Smooth muscle cell (in vitro differentiated cells): Measurements from ENCODE around the gene NEK4. TPM values are rescaled to one million over a fixed set of nuclear protein-coding genes. Genes with fewer than 3 reads are reported as not detected.
A peak's percentile ranks its signal among the peaks of the same experiment; 100 is the strongest.

ENCODE experiments used
- DNase-seq: peaks from one replicate; lab custom pipeline; 2025; ENCODE audit not compliant: unreplicated experiment; lab: John Stamatoyannopoulos, UW
- H2AFZ ChIP-seq: fragments of 200-600 bp; sonication (generic); 2 replicates; pipeline ENCODE4 v1.6.0; 2016; ENCODE audit warnings: antibody characterized with exemption, low read depth, mild to moderate bottlenecking
- H3F3A ChIP-seq: fragments of 200-600 bp; sonication (generic); 2 replicates; pipeline ENCODE4 v1.6.0; 2017; ENCODE audit warnings: antibody characterized with exemption, low read depth
- H3K27ac ChIP-seq: fragments of 200-600 bp; sonication (generic); 2 replicates; pipeline ENCODE4 v1.5.1; 2016; ENCODE audit warnings: low read depth, mild to moderate bottlenecking
- H3K27me3 ChIP-seq: fragments of 200-600 bp; sonication (generic); 2 replicates; pipeline ENCODE4 v1.6.1; 2016; ENCODE audit warnings: low read depth, mild to moderate bottlenecking
- H3K36me3 ChIP-seq: fragments of 200-600 bp; sonication (generic); 2 replicates; pipeline ENCODE4 v1.5.1; 2016; ENCODE audit warnings: low read depth
- H3K4me1 ChIP-seq: fragments of 200-600 bp; sonication (generic); 2 replicates; pipeline ENCODE4 v1.5.1; 2016; ENCODE audit warnings: low read depth
- H3K4me2 ChIP-seq: fragments of 200-600 bp; sonication (generic); 2 replicates; pipeline ENCODE4 v1.6.0; 2016; ENCODE audit warnings: mild to moderate bottlenecking
- H3K4me3 ChIP-seq: fragments of 200-600 bp; sonication (generic); 2 replicates; pipeline ENCODE4 v1.5.1; 2016; ENCODE audit warnings: mild to moderate bottlenecking
- H3K79me2 ChIP-seq: fragments of 200-600 bp; sonication (generic); 2 replicates; pipeline ENCODE4 v1.6.0; 2016; ENCODE audit warnings: low read depth, mild to moderate bottlenecking
- H3K9ac ChIP-seq: fragments of 200-600 bp; sonication (generic); 2 replicates; pipeline ENCODE4 v1.6.0; 2016; ENCODE audit warnings: low read depth
- H3K9me3 ChIP-seq: fragments of 200-600 bp; sonication (generic); replicated peaks from 2 replicates; pipeline ENCODE4 v1.5.1; 2016; ENCODE audit warnings: low read depth
- H4K20me1 ChIP-seq: fragments of 200-600 bp; sonication (generic); 2 replicates; pipeline ENCODE4 v1.6.0; 2016; ENCODE audit warnings: low read depth
- CTCF ChIP-seq: fragments of 200-600 bp; sonication (generic); IDR thresholded peaks from 2 replicates; pipeline ENCODE4 v1.5.1; 2017; ENCODE audit warnings: borderline replicate concordance, mild to moderate bottlenecking, antibody characterized with exemption; ENCODE audit not compliant: insufficient read depth, poor library complexity, severe bottlenecking
- WGBS: methylation state at CpG from one replicate; pipeline ENCODE4 v1.1.7; 2016; ENCODE audit warnings: low lambda C conversion rate; 5-methylcytosine and 5-hydroxymethylcytosine counted together
- polyA plus RNA-seq: library from polyadenylated mRNA; unstranded; fragments of >200 nt; fragmentation: Nextera tagmentation; extraction: Ambion mirVana; gene quantifications from 2 replicates; pipeline ENCODE4 v1.2.1, GENCODE V29; 2016
- total RNA-seq: library from RNA; depleted of rRNA; stranded (reverse); fragments of >200 nt; gene quantifications from 2 replicates; pipeline ENCODE4 v1.2.3, GENCODE V29; 2014

The NEK4 gene
- total and polyA plus RNA-seq, 2 experiments from 2014 or later: 8.6 to 11.0 TPM

GRCh38 chr3:52793702-52794611 lies 23.2 kb upstream of the NEK4 start:
- H3K36me3 ChIP-seq: no peaks in the 10 kb centered on the region
- TF ChIP-seq CTCF: no peak
- H3K9me3 ChIP-seq: no peaks in the 10 kb centered on the region
- WGBS: 89% methylated on average over 9 of the region's 9 CpGs
- no peaks in the 10 kb centered on the region for H3K79me2 ChIP-seq
- DNase-seq: no peak
- no peaks in the 10 kb centered on the region for H3K27me3 ChIP-seq
- H3K4me1 ChIP-seq: no peaks in the 10 kb centered on the region
- no peak overlapping the region for H3K4me3 ChIP-seq
- H3K4me2 ChIP-seq: no peak overlapping the region
- H3K27ac ChIP-seq: no peak overlapping the region
- H4K20me1 ChIP-seq: no peaks in the 10 kb centered on the region
- no peak overlapping the region for H3K9ac ChIP-seq
- no peaks in the 10 kb centered on the region for H3F3A ChIP-seq
- no peak overlapping the region for H2AFZ ChIP-seq

GRCh38 chr3:52792961-52793695 lies 22.4 kb upstream of the NEK4 start:
- Histone ChIP-seq H3K27ac (no peak overlapping the region), H3K9ac (no peak overlapping the region), H2AFZ (no peak overlapping the region), H3K79me2 (no peaks in the 10 kb centered on the region), H3F3A (no peaks in the 10 kb centered on the region), H3K4me2 (no peak overlapping the region), H3K4me3 (no peak overlapping the region), H3K27me3 (no peaks in the 10 kb centered on the region), H4K20me1 (no peaks in the 10 kb centered on the region), H3K36me3 (no peaks in the 10 kb centered on the region), H3K9me3 (no peaks in the 10 kb centered on the region), H3K4me1 (no peaks in the 10 kb centered on the region)
- 90% methylated on average over 18 of the region's 18 CpGs for WGBS
- TF ChIP-seq CTCF: no peak
- no peak for DNase-seq

GRCh38 chr3:52792413-52792812 lies 21.7 kb upstream of the NEK4 start:
- peak; percentile 18 for TF ChIP-seq CTCF
- Histone ChIP-seq H3K79me2 (no peaks in the 10 kb centered on the region), H3K9ac (no peak overlapping the region), H3F3A (no peaks in the 10 kb centered on the region), H3K27me3 (no peaks in the 10 kb centered on the region), H2AFZ (no peak overlapping the region), H3K9me3 (no peaks in the 10 kb centered on the region), H3K4me3 (no peak overlapping the region), H3K36me3 (no peaks in the 10 kb centered on the region), H3K27ac (no peak overlapping the region), H3K4me2 (no peak overlapping the region), H4K20me1 (no peaks in the 10 kb centered on the region), H3K4me1 (no peaks in the 10 kb centered on the region)
- no peak for DNase-seq
- 75% methylated on average over 7 of the region's 7 CpGs for WGBS
